IPS-18a (cell line): ENCODE measurements around the gene IFRD2.
A peak's percentile ranks its signal among the peaks of the same experiment; 100 is the strongest.
"Not testable (repeated sequence)": the region's sequence is repeated elsewhere in the genome, so short reads cannot be mapped to it uniquely, and the experiment has no call there.

Source experiments
- H3K27ac ChIP-seq: one replicate; pipeline ENCODE4 v1.5.1; 2013; ENCODE audit warnings: low read length
- H3K27me3 ChIP-seq: one replicate; pipeline ENCODE4 v1.6.1; 2013; ENCODE audit warnings: mild to moderate bottlenecking, low read length; ENCODE audit not compliant: control insufficient read depth, insufficient read depth
- H3K36me3 ChIP-seq: one replicate; pipeline ENCODE4 v1.6.1; 2013; ENCODE audit warnings: low read depth, low read length; ENCODE audit not compliant: control insufficient read depth
- H3K4me1 ChIP-seq: one replicate; pipeline ENCODE4 v1.6.1; 2013; ENCODE audit warnings: low read depth, low read length; ENCODE audit not compliant: control insufficient read depth
- H3K4me3 ChIP-seq: one replicate; pipeline ENCODE4 v1.5.1; 2013; ENCODE audit warnings: low read length
- H3K9ac ChIP-seq: one replicate; pipeline ENCODE4 v1.6.1; 2013; ENCODE audit warnings: mild to moderate bottlenecking, low read length, moderate library complexity
- H3K9me3 ChIP-seq: one replicate; pipeline ENCODE4 v1.6.1; 2013; ENCODE audit warnings: low read depth, low read length; ENCODE audit not compliant: control insufficient read depth

IFRD2 gene

DNA sequence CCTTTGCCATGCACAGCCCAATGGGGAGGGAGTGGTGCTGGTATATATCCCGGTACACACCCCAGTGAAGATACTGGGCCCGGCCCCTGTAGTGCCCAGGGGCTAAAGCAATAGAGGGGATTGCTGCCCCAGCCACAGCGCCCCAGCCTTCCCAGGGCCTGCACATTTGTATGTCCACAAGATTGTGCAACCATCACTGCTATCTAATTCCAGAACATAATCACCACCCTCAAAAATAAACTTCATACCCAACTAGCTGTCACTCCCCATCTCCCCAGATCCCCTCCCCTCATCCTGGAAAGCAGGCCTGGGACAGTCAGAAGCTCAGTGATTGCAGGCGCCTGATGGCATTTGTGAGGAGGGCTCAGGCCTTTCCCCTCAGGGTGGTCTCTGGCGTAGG, 42.8 kb downstream of the IFRD2 start:
- Histone ChIP-seq H3K4me1 (peaks cover 18% of the 10 kb centered on the region), H3K27me3 (no peaks in the 10 kb centered on the region), H3K4me3 (no peak overlapping the region), H3K9me3 (no peaks in the 10 kb centered on the region), H3K9ac (no peak overlapping the region), H3K36me3 (peaks cover 11% of the 10 kb centered on the region), H3K27ac (no peak overlapping the region)

DNA sequence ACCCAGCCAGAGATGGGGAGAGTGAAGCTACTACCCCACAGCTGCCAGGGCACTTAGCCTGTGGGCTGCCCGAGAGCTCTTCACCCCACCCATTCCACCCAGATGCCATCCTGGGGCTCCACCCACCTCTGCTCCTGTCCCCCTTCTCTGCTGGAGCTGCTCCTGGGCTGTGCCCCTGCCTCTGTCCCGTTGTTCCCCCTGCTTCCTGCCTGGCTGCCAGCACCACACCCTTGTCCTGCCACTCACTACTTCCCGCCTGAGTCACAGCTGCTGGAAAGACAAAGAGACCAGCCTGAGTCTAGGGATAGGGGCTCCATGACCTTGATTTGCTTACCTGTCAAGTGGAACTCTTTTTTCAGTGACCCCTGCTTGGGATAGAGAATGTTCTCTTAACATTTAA, 43.8 kb downstream of the IFRD2 start:
- Histone ChIP-seq H3K9me3 (no peaks in the 10 kb centered on the region), H3K4me1 (peaks cover 19% of the 10 kb centered on the region), H3K4me3 (no peak overlapping the region), H3K27ac (no peak overlapping the region), H3K9ac (no peak overlapping the region), H3K36me3 (peaks cover 11% of the 10 kb centered on the region), H3K27me3 (no peaks in the 10 kb centered on the region)

DNA sequence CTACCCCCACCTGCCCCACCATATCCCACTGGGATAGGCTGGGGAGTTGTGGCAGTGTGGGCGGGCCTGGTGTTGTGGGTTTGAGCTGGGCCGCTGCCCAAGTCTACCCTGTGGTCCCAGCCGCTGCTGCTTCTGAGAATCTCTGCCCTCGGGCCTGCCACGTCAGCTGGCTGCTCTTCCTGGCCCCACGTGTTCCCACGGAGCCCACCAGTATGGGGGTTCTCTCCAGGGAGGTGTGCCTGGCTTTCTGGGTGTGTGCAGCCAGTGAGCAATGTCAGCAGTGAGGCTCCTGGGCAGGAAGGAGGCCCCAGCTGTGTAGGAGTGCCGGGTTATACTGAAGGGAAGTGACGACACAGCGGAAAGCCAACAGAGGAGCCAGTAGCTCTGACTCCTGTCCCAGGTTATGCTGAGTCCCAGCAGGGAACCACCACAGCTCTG, 45.7 kb downstream of the IFRD2 start:
- Histone ChIP-seq H3K27me3 (no peaks in the 10 kb centered on the region), H3K9me3 (no peaks in the 10 kb centered on the region), H3K9ac (peak overlapping the region; percentile 40), H3K27ac (peak overlapping the region; percentile 59), H3K4me3 (no peak overlapping the region), H3K36me3 (peaks cover 3% of the 10 kb centered on the region), H3K4me1 (peaks cover 37% of the 10 kb centered on the region)

DNA sequence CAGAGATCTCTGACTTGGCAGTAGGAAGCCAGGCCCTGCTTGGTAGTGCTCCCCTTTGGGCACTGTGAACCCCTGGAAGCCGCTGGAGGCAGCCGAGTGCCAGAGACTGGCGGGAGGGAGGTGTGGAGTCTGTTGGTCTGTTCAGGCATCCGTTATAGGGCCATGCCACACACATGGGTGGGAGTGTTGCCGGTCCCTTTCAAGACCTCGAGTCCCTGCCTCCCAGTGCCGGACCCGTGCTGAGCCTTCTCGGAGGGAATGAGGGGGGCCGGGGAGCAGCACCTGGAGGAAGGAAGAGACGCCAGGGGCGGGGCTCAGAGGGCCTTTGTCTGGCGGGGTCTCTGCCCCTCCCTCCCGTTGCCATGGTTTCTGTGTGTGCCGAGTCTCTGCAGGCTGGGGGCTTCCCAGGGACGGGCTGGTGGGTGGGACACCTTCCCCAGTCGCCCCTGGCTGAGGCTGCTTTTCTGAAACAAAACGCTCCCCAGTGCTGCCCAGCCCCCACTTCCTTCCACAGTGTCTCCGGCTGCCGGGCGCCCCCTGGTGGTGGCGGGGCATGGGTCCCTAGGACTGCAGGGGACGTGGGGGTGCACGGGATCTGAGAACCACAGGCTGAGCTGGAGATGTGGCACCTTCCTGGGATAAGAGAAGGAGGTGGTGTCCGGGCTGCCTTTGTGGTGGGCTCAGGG, 46.3 kb downstream of the IFRD2 start:
- peaks cover 42% of the 10 kb centered on the region for H3K4me1 ChIP-seq
- H3K36me3 ChIP-seq, result peaks cover 3% of the 10 kb centered on the region
- H3K9ac ChIP-seq, result peak overlapping the region; percentile 53
- no peaks in the 10 kb centered on the region for H3K27me3 ChIP-seq
- H3K4me3 ChIP-seq, result peak overlapping the region; percentile 25
- H3K27ac ChIP-seq, result peak overlapping the region; percentile 60
- H3K9me3 ChIP-seq, result no peaks in the 10 kb centered on the region

DNA sequence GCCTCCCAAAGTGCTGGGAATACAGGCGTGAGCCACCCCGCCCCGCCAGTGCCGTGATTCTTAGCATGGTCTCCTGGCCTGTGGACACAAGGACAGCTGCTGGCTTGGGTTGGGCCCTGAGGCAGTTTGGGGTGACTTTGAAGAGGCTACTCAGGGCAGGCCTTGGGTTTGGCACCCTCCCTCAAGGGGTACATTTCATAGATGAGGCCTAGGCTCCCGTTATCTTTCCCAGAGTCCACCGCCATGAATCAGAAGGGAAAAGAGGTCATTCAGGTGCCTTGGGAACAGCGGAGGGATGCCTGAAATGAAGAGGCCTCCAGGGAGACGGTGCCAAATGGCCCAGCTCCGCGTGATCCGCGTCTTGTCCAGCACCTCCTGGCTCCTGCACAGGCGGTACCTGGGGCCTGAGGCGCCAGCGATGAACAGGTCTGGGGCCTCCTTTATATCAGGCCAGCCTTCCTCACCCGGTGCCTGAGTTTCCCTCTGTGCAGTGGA, 46.9 kb downstream of the IFRD2 start:
- H3K27me3 ChIP-seq, result no peaks in the 10 kb centered on the region
- H3K27ac ChIP-seq, result peak overlapping the region; percentile 60
- no peaks in the 10 kb centered on the region for H3K9me3 ChIP-seq
- H3K4me3 ChIP-seq, result peak overlapping the region; percentile 25
- H3K4me1 ChIP-seq, result peaks cover 45% of the 10 kb centered on the region
- peaks cover 3% of the 10 kb centered on the region for H3K36me3 ChIP-seq
- peak overlapping the region; percentile 53 for H3K9ac ChIP-seq

DNA sequence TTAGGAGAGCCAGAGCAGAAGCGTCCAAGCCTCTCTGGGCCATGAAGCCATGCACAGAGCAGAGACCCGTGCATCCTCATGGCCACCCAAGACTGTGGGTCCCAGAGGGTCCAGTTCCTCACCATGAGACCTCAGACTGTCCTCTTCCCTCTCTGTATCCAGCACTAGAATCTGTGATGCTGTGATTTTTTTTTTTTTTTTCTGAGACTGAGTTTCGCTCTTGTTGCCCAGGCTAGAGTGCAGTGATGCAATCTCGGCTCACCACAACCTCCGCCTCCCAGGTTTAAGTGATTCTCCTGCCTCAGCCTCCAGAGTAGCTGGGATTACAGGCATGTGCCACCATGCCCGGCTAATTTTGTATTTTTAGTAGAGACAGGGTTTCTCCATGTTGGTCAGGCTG, 47.4 kb downstream of the IFRD2 start:
- peaks cover 50% of the 10 kb centered on the region for H3K4me1 ChIP-seq
- not testable (repeated sequence) for H3K9me3 ChIP-seq, H3K36me3 ChIP-seq, H3K9ac ChIP-seq, H3K27ac ChIP-seq, H3K4me3 ChIP-seq, H3K27me3 ChIP-seq

DNA sequence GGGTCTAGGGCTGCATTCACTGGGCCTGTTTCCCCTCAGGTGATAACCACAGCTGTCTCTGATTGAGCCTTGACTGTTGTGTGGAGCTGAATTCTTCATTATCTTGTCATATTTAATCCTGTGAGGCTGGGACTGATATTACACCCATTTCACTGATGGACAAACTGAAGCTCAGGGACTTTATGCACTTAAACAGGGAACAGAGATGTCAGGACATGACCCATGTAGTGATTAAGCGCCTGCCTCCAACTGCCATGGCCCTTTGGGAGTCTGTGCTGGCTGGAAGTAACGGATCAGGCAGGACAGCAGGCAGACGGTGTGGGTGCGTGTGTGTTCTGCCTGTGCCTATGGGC, 48.7 kb downstream of the IFRD2 start:
- H3K27ac ChIP-seq, result peak overlapping the region; percentile 7
- H3K9ac ChIP-seq, result peak overlapping the region; percentile 14
- H3K9me3 ChIP-seq, result no peaks in the 10 kb centered on the region
- H3K4me1 ChIP-seq, result peaks cover 63% of the 10 kb centered on the region
- no peaks in the 10 kb centered on the region for H3K27me3 ChIP-seq
- H3K36me3 ChIP-seq, result peaks cover 3% of the 10 kb centered on the region
- H3K4me3 ChIP-seq, result no peak overlapping the region

DNA sequence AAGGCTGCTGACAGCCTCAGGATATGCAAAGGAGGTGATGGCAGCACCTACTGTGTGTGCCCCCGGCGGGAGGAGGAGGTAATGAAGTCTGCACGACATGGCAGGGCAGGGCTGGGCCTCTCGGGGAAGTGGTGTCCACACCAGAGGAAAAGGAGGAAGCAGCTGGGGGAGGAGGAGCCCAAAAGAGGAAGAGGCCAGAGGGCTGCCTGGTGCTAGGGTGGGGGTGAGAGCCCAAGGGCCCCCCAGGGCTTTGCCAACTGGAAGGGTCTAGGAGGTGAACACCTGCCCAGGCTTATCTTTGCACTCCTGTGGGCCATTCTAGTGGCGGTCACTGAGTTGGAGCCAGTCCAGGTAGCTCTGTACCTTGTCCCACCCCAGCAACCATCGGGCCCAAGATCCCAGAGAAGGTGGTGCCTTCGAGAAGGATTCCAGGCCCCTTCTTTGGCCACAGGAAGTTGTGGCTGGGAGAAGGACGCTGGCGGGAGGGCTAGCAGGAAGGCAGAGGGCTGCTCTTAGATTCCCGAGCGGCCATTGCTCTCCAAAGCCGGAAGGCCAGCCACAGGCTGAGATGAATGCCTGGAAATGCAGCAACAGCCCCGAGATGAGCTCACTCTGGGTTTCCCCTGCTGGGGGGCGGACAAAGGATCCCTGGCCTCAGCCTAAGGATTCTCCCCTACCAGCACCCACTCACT, 49.2 kb downstream of the IFRD2 start:
- H3K4me3 ChIP-seq, result no peak overlapping the region
- peak overlapping the region; percentile 14 for H3K9ac ChIP-seq
- no peaks in the 10 kb centered on the region for H3K9me3 ChIP-seq
- no peaks in the 10 kb centered on the region for H3K27me3 ChIP-seq
- peaks cover 3% of the 10 kb centered on the region for H3K36me3 ChIP-seq
- H3K4me1 ChIP-seq, result peaks cover 68% of the 10 kb centered on the region
- peak overlapping the region; percentile 7 for H3K27ac ChIP-seq

DNA sequence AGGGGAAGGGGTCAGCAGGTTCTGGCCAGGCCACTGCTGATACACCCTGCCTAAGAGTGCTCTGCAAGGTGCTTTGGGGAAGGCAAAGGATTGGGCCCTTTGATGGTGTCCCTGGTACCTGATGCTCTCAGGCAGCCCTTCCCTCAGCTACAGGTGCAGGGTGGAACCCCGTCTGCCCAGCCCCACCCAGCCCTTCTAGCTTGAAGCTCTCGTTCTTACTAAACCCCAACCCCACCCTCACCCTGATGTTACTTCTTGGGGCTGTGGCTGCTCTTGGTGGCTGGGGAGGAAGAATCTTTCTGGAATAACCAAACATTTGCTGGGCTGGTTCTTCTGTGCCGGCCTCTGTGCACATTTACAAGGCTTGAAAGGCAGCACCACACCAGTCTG, 49.9 kb downstream of the IFRD2 start:
- peaks cover 3% of the 10 kb centered on the region for H3K36me3 ChIP-seq
- no peak overlapping the region for H3K27ac ChIP-seq
- no peaks in the 10 kb centered on the region for H3K27me3 ChIP-seq
- peaks cover 71% of the 10 kb centered on the region for H3K4me1 ChIP-seq
- H3K4me3 ChIP-seq, result no peak overlapping the region
- no peak overlapping the region for H3K9ac ChIP-seq
- H3K9me3 ChIP-seq, result no peaks in the 10 kb centered on the region

DNA sequence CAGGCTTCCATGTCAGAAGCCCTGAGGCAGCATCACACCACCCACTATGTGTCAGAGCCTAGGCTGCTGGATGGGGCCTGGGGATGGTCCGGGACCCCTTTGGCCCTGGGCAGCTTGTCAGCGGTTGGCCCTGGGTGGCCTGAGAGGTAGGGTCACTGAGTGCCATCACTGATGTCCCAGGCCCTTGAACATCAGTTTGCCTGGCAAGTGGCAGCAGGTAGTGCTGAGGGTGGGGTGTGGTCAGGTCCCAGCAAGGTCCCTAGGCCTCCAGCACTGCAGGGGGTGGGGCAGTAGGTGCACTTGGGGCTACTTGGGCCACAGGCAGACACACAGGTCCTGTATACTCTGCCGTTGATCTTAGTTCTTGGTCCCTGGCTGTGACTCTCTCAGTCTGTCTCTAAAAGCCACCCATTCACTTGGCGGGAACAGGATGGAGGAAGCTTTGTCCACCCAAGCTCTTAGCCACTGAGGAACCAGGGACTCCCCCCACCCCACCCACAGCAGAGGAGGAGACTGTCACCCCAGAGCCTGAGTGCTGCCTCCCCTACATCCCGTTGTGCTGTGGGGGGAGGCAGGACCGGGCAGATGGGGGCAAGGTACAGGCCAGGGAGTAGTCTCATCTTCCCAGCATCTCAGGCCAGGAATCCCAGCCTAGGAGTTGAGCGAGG, 50.4 kb downstream of the IFRD2 start:
- Histone ChIP-seq H3K4me3 (peak overlapping the region; percentile 53), H3K9ac (peak overlapping the region; percentile 60), H3K36me3 (peaks cover 3% of the 10 kb centered on the region), H3K4me1 (peaks cover 70% of the 10 kb centered on the region), H3K9me3 (no peaks in the 10 kb centered on the region), H3K27ac (peak overlapping the region; percentile 79), H3K27me3 (no peaks in the 10 kb centered on the region)

DNA sequence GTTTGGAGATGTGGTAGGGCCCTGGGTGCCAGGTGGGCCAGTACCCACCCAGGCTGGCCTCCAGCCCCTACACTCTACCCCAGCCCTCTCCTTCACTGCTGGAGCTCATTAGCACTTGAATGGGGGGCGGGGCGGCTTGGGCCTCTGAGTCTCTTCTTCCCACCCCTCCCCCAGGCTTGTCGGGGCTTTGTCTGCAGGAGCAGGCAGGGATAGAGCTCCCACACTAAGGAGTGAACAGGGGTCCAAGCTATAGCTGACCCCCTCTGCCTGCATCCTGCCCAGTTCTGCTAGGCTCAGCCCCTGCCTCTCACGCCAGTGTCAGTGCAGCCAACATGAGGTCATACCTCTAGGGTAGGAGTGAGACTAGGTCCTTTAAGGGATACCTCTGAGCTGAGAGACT, 51.1 kb downstream of the IFRD2 start:
- Histone ChIP-seq H3K4me3 (peak overlapping the region; percentile 53), H3K36me3 (peaks cover 3% of the 10 kb centered on the region), H3K27ac (peak overlapping the region; percentile 79), H3K4me1 (peaks cover 64% of the 10 kb centered on the region), H3K9me3 (no peaks in the 10 kb centered on the region), H3K27me3 (no peaks in the 10 kb centered on the region), H3K9ac (peak overlapping the region; percentile 60)
